Karpas-422 (cell line): Measurements from ENCODE around the gene PALD1. TPM values are rescaled to one million over a fixed set of nuclear protein-coding genes. Genes with fewer than 3 reads are reported as not detected.

Experiments
- DNase-seq: peaks from one replicate; pipeline ENCODE4 v3.0.0-alpha.2; 2015
- H2AFZ ChIP-seq: fragments of 200-600 bp; sonication (generic); 2 replicates; pipeline ENCODE4 v1.6.1; 2014; ENCODE audit warnings: antibody characterized with exemption, low read length, mixed read lengths
- H3K27ac ChIP-seq: fragments of 200-600 bp; sonication (generic); 2 replicates; pipeline ENCODE4 v1.5.1; 2014; ENCODE audit warnings: mild to moderate bottlenecking, low read length, moderate library complexity
- H3K27me3 ChIP-seq: fragments of 200-600 bp; sonication (generic); 2 replicates; pipeline ENCODE4 v1.6.1; 2014; ENCODE audit warnings: low read length, mixed read lengths
- H3K36me3 ChIP-seq: fragments of 200-600 bp; sonication (generic); 2 replicates; pipeline ENCODE4 v1.6.1; 2014; ENCODE audit warnings: low read length, mixed read lengths; ENCODE audit not compliant: insufficient read depth
- H3K4me1 ChIP-seq: fragments of 200-600 bp; sonication (generic); 2 replicates; pipeline ENCODE4 v1.6.1; 2014; ENCODE audit warnings: mild to moderate bottlenecking, low read length, mixed read lengths
- H3K4me2 ChIP-seq: fragments of 200-600 bp; sonication (generic); 2 replicates; pipeline ENCODE4 v1.6.1; 2014; ENCODE audit warnings: low read length, low read depth, mild to moderate bottlenecking; ENCODE audit not compliant: poor library complexity, severe bottlenecking
- H3K4me3 ChIP-seq: fragments of 200-600 bp; sonication (generic); 2 replicates; pipeline ENCODE4 v1.5.1; 2014; ENCODE audit warnings: mild to moderate bottlenecking, antibody characterized with exemption, low read length, mixed read lengths
- H3K79me2 ChIP-seq: fragments of 200-600 bp; sonication (generic); 2 replicates; pipeline ENCODE4 v1.6.1; 2014; ENCODE audit warnings: mild to moderate bottlenecking, low read length, mixed read lengths
- H3K9ac ChIP-seq: fragments of 200-600 bp; sonication (generic); 2 replicates; pipeline ENCODE4 v1.6.0; 2014; ENCODE audit warnings: low read length
- H3K9me2 ChIP-seq: fragments of 200-600 bp; sonication (generic), shearing (Covaris generic); replicated peaks from 2 replicates; pipeline ENCODE4 v1.6.0; 2014; ENCODE audit warnings: mild to moderate bottlenecking, low read length, moderate library complexity; ENCODE audit not compliant: insufficient read depth
- H3K9me3 ChIP-seq: fragments of 300-700, 200-600 bp; sonication (generic); 2 replicates; pipeline ENCODE4 v1.6.1; 2014; ENCODE audit warnings: low read length, mixed read lengths
- H4K20me1 ChIP-seq: fragments of 200-600 bp; sonication (generic); 2 replicates; pipeline ENCODE4 v1.6.1; 2014; ENCODE audit warnings: mild to moderate bottlenecking, antibody characterized with exemption, low read length, low read depth; ENCODE audit not compliant: insufficient read depth
- total RNA-seq: library from RNA; depleted of rRNA; stranded (reverse); fragments of >200 nt; shearing (Covaris generic); gene quantifications from 2 replicates; pipeline ENCODE4 v1.2.3, GENCODE V29; 2014; ENCODE audit warnings: low replicate concordance

The PALD1 gene
- total RNA-seq, 1 experiment from 2014 or later, result 54.7 TPM

- Histone ChIP-seq H3K4me2 (no peak overlapping the region), H3K36me3 (no peaks in the 10 kb centered on the region), H3K79me2 (peaks cover 93% of the 10 kb centered on the region), H3K9me3 (no peaks in the 10 kb centered on the region), H3K27ac (peak overlapping the region; percentile 84), H3K9ac (no peak overlapping the region; the same call in 1 of the 2 replicates), H3K9me2 (no peaks in the 10 kb centered on the region), H4K20me1 (no peaks in the 10 kb centered on the region; the same call in 1 of the 2 replicates), H3K4me1 (peaks cover 83% of the 10 kb centered on the region), H3K4me3 (no peak overlapping the region), H3K27me3 (no peaks in the 10 kb centered on the region), H2AFZ (no peak overlapping the region)
- no peak for DNase-seq
Measured at GRCh38 chr10:70509757-70510147, 31.2 kb downstream of the PALD1 start.

DNA sequence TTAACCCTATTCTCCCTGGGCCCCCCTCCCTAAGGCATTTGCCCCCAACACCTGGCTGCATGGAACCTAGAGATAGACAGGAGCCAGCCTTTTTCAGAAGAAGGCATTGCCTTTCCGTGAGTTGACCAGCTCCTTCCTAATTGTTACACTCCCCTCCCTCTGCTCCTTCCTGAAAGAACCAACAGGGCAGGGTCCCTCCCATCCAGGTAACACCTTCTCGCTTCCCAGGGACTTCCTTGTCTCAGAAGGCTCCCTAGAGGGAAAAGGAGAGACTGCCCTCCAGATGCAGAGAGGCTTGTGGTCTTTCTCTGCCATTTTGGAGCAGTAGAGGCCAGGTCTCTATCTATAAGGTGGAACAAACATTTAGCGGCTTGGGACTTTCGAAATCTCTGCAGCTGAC is 31.9 kb downstream of the PALD1 start:
- no peak overlapping the region for H3K9ac ChIP-seq
- H3K9me3 ChIP-seq, result no peaks in the 10 kb centered on the region
- H4K20me1 ChIP-seq, result no peaks in the 10 kb centered on the region; the same call in 1 of the 2 replicates
- H3K79me2 ChIP-seq, result peaks cover 93% of the 10 kb centered on the region
- no peaks in the 10 kb centered on the region for H3K27me3 ChIP-seq
- H3K27ac ChIP-seq, result peak overlapping the region; percentile 84
- peaks cover 85% of the 10 kb centered on the region for H3K4me1 ChIP-seq
- H3K4me2 ChIP-seq, result no peak overlapping the region
- H3K36me3 ChIP-seq, result no peaks in the 10 kb centered on the region
- no peak for DNase-seq
- no peak overlapping the region for H3K4me3 ChIP-seq
- H2AFZ ChIP-seq, result no peak overlapping the region
- no peaks in the 10 kb centered on the region for H3K9me2 ChIP-seq

DNA sequence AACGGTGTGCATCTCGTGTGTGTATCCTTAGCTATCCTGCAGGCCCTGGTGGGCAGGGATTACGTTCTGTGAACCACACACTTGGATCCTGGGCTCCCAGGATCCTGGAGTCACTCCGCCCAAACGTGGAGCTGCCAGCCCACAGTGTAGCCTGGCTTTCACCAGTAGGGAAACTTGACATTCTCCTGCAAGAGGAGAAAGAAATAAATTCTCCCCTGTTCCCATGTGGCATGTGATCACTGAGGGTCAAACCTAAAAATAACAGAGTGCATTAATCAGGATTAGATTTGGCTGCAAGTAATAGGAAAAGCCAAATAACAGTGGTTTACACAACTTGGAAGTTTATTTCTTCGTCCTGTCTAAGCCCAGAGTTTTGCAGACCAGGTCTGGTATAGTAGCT is 32.3 kb downstream of the PALD1 start:
- Histone ChIP-seq H3K4me2 (no peak overlapping the region), H3K79me2 (peaks cover 93% of the 10 kb centered on the region), H3K27me3 (no peaks in the 10 kb centered on the region), H3K4me1 (peaks cover 85% of the 10 kb centered on the region), H3K4me3 (no peak overlapping the region), H3K9me2 (no peaks in the 10 kb centered on the region), H3K27ac (peak overlapping the region; percentile 84), H2AFZ (no peak overlapping the region), H3K9ac (no peak overlapping the region), H3K36me3 (no peaks in the 10 kb centered on the region), H4K20me1 (no peaks in the 10 kb centered on the region; the same call in 1 of the 2 replicates), H3K9me3 (no peaks in the 10 kb centered on the region)
- no peak for DNase-seq

- H2AFZ ChIP-seq, result no peak overlapping the region
- H3K4me3 ChIP-seq, result no peak overlapping the region
- no peaks in the 10 kb centered on the region for H3K27me3 ChIP-seq
- peaks cover 76% of the 10 kb centered on the region for H3K4me1 ChIP-seq
- H3K9me3 ChIP-seq, result no peaks in the 10 kb centered on the region
- no peaks in the 10 kb centered on the region for H3K9me2 ChIP-seq
- H4K20me1 ChIP-seq, result no peaks in the 10 kb centered on the region; the same call in 1 of the 2 replicates
- peaks cover 96% of the 10 kb centered on the region for H3K79me2 ChIP-seq
- peak overlapping the region; percentile 35 for H3K4me2 ChIP-seq
- H3K9ac ChIP-seq, result peak overlapping the region; percentile 40
- H3K27ac ChIP-seq, result peak overlapping the region; percentile 78
- DNase-seq, result no peak
- H3K36me3 ChIP-seq, result no peaks in the 10 kb centered on the region
Measured at GRCh38 chr10:70512149-70512639, 33.6 kb downstream of the PALD1 start.

DNA sequence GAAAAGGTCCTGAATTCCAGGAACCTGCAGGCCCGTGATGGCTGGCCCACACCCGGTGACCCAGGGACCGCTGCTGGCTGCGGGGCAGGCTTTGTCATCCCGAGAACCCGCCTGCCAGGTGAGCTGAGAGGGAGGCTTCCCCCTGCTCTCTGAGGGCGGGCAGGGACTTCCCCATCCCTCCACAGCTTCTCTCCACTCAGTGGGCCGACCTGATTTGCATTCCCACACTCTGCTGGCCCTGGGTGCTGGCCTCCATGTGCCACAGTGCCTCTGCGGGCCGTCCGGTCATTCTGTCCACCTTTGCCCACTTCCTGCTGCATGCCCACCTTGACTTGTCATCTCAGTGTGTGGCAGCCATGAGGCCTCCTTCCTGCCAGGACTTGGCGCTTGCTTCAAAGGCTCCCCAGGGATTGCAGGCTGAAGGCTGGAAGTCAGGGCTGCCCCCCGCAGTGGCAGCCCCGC is 35.3 kb downstream of the PALD1 start:
- no peaks in the 10 kb centered on the region for H3K9me2 ChIP-seq
- no peaks in the 10 kb centered on the region for H3K36me3 ChIP-seq
- peaks cover 95% of the 10 kb centered on the region for H3K79me2 ChIP-seq
- H3K4me1 ChIP-seq, result peaks cover 61% of the 10 kb centered on the region
- no peaks in the 10 kb centered on the region; the same call in 1 of the 2 replicates for H4K20me1 ChIP-seq
- H3K27ac ChIP-seq, result peak overlapping the region; percentile 78
- no peaks in the 10 kb centered on the region for H3K9me3 ChIP-seq
- peak overlapping the region; percentile 33; the same call in 1 of the 2 replicates for H3K4me3 ChIP-seq
- H3K9ac ChIP-seq, result peak overlapping the region; percentile 59
- peak; percentile 74 for DNase-seq
- no peaks in the 10 kb centered on the region for H3K27me3 ChIP-seq
- H3K4me2 ChIP-seq, result peak overlapping the region; percentile 75
- H2AFZ ChIP-seq, result no peak overlapping the region

GRCh38 chr10:70514591-70514990 is 36.0 kb downstream of the PALD1 start:
- Histone ChIP-seq H3K79me2 (peaks cover 93% of the 10 kb centered on the region), H3K27me3 (no peaks in the 10 kb centered on the region), H3K36me3 (no peaks in the 10 kb centered on the region), H3K4me3 (no peak overlapping the region), H2AFZ (no peak overlapping the region), H3K4me2 (no peak overlapping the region), H3K9me3 (no peaks in the 10 kb centered on the region), H3K9ac (no peak overlapping the region), H3K4me1 (peaks cover 53% of the 10 kb centered on the region), H4K20me1 (no peaks in the 10 kb centered on the region), H3K9me2 (no peaks in the 10 kb centered on the region), H3K27ac (peak overlapping the region; percentile 78)
- no peak for DNase-seq

- H3K9me2 ChIP-seq, result no peaks in the 10 kb centered on the region
- H3K9me3 ChIP-seq, result no peaks in the 10 kb centered on the region
- H4K20me1 ChIP-seq, result no peaks in the 10 kb centered on the region
- H3K27me3 ChIP-seq, result no peaks in the 10 kb centered on the region
- peaks cover 93% of the 10 kb centered on the region for H3K79me2 ChIP-seq
- no peak overlapping the region for H3K9ac ChIP-seq
- no peaks in the 10 kb centered on the region for H3K36me3 ChIP-seq
- H3K4me3 ChIP-seq, result no peak overlapping the region
- peaks cover 48% of the 10 kb centered on the region for H3K4me1 ChIP-seq
- H3K4me2 ChIP-seq, result no peak overlapping the region
- H3K27ac ChIP-seq, result peak overlapping the region; percentile 78
- H2AFZ ChIP-seq, result no peak overlapping the region
- no peak for DNase-seq
Measured at GRCh38 chr10:70515035-70515667, 36.6 kb downstream of the PALD1 start.

DNA sequence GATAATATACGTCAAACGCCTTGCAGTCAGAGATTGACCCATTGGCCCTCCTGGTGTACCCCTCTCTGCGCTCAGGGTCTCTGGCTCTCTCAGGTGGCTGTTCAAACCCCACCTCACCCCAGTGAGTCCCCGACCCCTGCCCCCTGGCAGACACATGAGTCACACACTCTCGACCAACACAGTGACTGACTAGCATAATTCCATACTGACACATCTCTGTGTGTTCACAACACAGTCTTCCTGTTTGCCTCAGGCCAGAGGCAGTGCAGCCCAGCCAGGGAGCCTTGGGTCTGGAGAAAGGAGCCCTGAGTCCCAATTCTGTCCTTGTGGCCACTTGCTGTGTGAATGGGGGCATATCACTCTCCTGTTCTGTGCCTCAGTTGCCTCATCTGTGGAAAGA is 40.1 kb downstream of the PALD1 start:
- Histone ChIP-seq H3K9ac (no peak overlapping the region), H3K36me3 (no peaks in the 10 kb centered on the region), H3K4me3 (no peak overlapping the region), H3K27ac (no peak overlapping the region), H3K4me2 (no peak overlapping the region), H3K9me3 (no peaks in the 10 kb centered on the region), H2AFZ (no peak overlapping the region), H3K4me1 (peaks cover 12% of the 10 kb centered on the region), H3K27me3 (no peaks in the 10 kb centered on the region), H4K20me1 (peaks cover 5% of the 10 kb centered on the region; the same call in 1 of the 2 replicates), H3K9me2 (no peaks in the 10 kb centered on the region), H3K79me2 (peaks cover 89% of the 10 kb centered on the region)
- DNase-seq, result no peak
